Peyer's patch (tissue), 4 donors: ENCODE results near the gene TBX10. TPM values are rescaled to one million over a fixed set of nuclear protein-coding genes. Genes with fewer than 3 reads are reported as not detected.

Source experiments
- DNase-seq, 3 donors: peaks; one replicate each; pipeline ENCODE4 v3.0.0-alpha.2; 2017 to 2019
- H3K27ac ChIP-seq, 4 donors: fragments of 200-600 bp; sonication (generic); one replicate each; pipeline ENCODE4 v1.5.1; 2016 to 2019
- H3K27me3 ChIP-seq, 2 donors: fragments of 200-600 bp; sonication (generic); one replicate each; pipeline ENCODE4 v1.5.1; 2019
- H3K36me3 ChIP-seq, 3 donors: fragments of 200-600 bp; sonication (generic); one replicate each; pipeline ENCODE4 v1.5.1; 2016 to 2019
- H3K4me1 ChIP-seq, 4 donors: fragments of 200-600 bp; sonication (generic); one replicate each; pipeline ENCODE4 v1.5.1; 2016 to 2019
- H3K4me3 ChIP-seq, 4 donors: fragments of 200-600 bp; sonication (generic); 1 replicate in 3 of 4; 2 replicates in 1 of 4; pipeline ENCODE4 v1.5.1; 2016 to 2019; ENCODE audit warnings: mild to moderate bottlenecking in 1 of 4
- H3K9me3 ChIP-seq, 4 donors: fragments of 200-600 bp; sonication (generic); one replicate each; pipeline ENCODE4 v1.5.1; 2016 to 2019; ENCODE audit warnings: mild to moderate bottlenecking in 1 of 4
- POLR2A ChIP-seq, 2 donors: fragments of 450-650 bp; IDR thresholded peaks; one replicate each; pipeline ENCODE4 v1.5.1; 2017; ENCODE audit warnings: antibody characterized with exemption in 2 of 2, mild to moderate bottlenecking in 2 of 2, moderate library complexity in 2 of 2
- small RNA-seq, 2 donors: library from RNA; depleted of rRNA; stranded (forward); fragments of <200 nt; gene quantifications; one replicate each; pipeline ENCODE3, GENCODE V24; 2016
- total RNA-seq, 4 donors: library from RNA; depleted of rRNA; stranded (reverse); fragments of >200 nt; gene quantifications; one replicate each; pipeline ENCODE4 v1.1.0, GENCODE V29; 2016
- TF ChIP-seq, protein P1 (sequence below), 6 experiments: fragments of 450-650 bp in 4 of 6; fragments of 200-600 bp in 2 of 6; sonication (generic) in 1 of 6; IDR thresholded peaks; one replicate each; pipeline ENCODE4 v1.5.1; 2017 to 2019; ENCODE audit warnings: antibody characterized with exemption in 6 of 6, mild to moderate bottlenecking in 3 of 6, moderate library complexity in 1 of 6

TBX10 gene
- total RNA-seq, 4 donors from 2014 or later = 16.9 to 82.5 (median 64.1) TPM; not detected in 1

DNA sequence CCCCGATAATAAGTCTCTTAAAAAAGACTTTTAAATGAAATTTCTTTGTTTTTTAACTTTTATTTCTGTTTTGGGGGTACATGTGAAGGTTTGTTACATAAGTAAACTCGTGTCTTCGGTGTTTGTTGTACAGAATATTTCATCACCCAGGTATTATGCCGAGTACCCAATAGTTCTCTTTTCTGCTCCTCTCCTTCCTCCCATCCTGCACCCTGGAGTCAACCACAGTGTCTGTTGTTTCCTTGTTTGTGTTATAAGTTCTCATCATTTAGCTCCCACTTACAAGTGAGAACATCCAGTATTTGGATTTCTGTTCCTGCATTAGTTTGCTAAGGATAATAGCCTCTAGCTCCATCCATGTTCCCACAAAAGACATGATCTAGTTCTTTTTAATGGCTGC, 57.6 kb downstream of the TBX10 start:
- peaks cover 0 to 9% (median 0%) of the 10 kb centered on the region in 3 donors for H3K36me3 ChIP-seq
- H3K27ac ChIP-seq = peak overlapping the region in 2 of 4 donors; percentile 13 to 73
- H3K4me3 ChIP-seq = no peak overlapping the region
- TF ChIP-seq POLR2A (IDR thresholded peaks at IDR 0.05) = no peak
- TF ChIP-seq, protein P1, sequence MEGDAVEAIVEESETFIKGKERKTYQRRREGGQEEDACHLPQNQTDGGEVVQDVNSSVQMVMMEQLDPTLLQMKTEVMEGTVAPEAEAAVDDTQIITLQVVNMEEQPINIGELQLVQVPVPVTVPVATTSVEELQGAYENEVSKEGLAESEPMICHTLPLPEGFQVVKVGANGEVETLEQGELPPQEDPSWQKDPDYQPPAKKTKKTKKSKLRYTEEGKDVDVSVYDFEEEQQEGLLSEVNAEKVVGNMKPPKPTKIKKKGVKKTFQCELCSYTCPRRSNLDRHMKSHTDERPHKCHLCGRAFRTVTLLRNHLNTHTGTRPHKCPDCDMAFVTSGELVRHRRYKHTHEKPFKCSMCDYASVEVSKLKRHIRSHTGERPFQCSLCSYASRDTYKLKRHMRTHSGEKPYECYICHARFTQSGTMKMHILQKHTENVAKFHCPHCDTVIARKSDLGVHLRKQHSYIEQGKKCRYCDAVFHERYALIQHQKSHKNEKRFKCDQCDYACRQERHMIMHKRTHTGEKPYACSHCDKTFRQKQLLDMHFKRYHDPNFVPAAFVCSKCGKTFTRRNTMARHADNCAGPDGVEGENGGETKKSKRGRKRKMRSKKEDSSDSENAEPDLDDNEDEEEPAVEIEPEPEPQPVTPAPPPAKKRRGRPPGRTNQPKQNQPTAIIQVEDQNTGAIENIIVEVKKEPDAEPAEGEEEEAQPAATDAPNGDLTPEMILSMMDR (IDR thresholded peaks at IDR 0.05) = no peak
- no peaks in the 10 kb centered on the region for H3K27me3 ChIP-seq
- H3K4me1 ChIP-seq = peaks cover 0 to 27% (median 14%) of the 10 kb centered on the region in 4 donors
- no peaks in the 10 kb centered on the region for H3K9me3 ChIP-seq
- no peak for DNase-seq

DNA sequence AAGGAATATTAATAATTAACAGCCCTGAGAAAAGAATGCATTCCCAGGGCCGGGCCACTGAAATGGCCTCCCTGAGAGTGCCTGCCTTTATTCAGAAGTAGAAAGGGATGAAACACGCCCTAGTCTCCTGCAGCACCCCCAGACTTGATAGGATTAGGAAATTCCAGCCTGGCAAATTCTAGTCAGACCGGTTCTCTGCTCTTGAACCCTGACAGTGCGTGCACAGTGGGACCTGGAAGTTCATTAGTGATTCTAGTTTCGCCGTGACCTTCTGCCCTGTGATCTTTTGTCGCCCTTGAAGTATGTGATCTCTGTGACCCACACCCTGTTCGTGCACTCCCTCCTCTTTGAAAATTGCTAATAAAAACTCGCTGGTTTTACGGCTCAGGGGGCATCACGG, 58.1 kb downstream of the TBX10 start:
- Histone ChIP-seq H3K27ac (peak overlapping the region in 2 of 4 donors; percentile 13 to 73), H3K4me3 (no peak overlapping the region), H3K27me3 (no peaks in the 10 kb centered on the region), H3K4me1 (peaks cover 0 to 27% (median 14%) of the 10 kb centered on the region in 4 donors), H3K36me3 (peaks cover 0 to 9% (median 0%) of the 10 kb centered on the region in 3 donors), H3K9me3 (no peaks in the 10 kb centered on the region)
- TF ChIP-seq, protein P1 (IDR thresholded peaks at IDR 0.05) = no peak
- TF ChIP-seq POLR2A (IDR thresholded peaks at IDR 0.05) = no peak
- peak in 1 of 3 donors; percentile 69 for DNase-seq

Small RNA genes within 50 kb of the gene (small RNA-seq; reads per million reads assigned to genes)
- gene AP003385.3 (0 reads per million in 2 donors), gene RPL37P2 (0 reads per million in 2 donors)

Other genes with a start within 250 kb of the TBX10 start
- gene RAD9A, start 247.8 kb downstream of the TBX10 start, total RNA-seq = 10 to 100 TPM; 37.0 to 73.4 (median 61.6) TPM
- 100 to 1,000 TPM; 156 to 213 (median 177) TPM for gene PPP1CA, start 237.9 kb downstream of the TBX10 start, total RNA-seq
- 10 to 100 TPM in 2 of 4 donors, 1 to 10 TPM in 2; 5.6 to 53.6 (median 9.3) TPM for gene TBC1D10C, start 235.7 kb downstream of the TBX10 start, total RNA-seq
- 1 to 10 TPM in 1 of 4 donors, under 1 TPM in 2, not detected in 1; 0.54 to 1.2 (median 0.83) TPM for gene CARNS1, start 224.1 kb downstream of the TBX10 start, total RNA-seq
- gene RPS6KB2, start 211.3 kb downstream of the TBX10 start, total RNA-seq = 10 to 100 TPM; 58.0 to 88.3 (median 63.5) TPM
- 10 to 100 TPM; 17.3 to 56.9 (median 21.7) TPM for gene PTPRCAP, start 202.1 kb downstream of the TBX10 start, total RNA-seq
- gene CORO1B, start 196.3 kb downstream of the TBX10 start, total RNA-seq = 100 to 1,000 TPM in 3 of 4 donors, 10 to 100 TPM in 1; 68.5 to 161 (median 138) TPM
- not detected for gene GPR152, start 187.0 kb downstream of the TBX10 start, total RNA-seq
- 1 to 10 TPM in 1 of 4 donors, under 1 TPM in 2, not detected in 1; 0.85 to 3.3 (median 0.94) TPM for gene CABP4, start 184.4 kb downstream of the TBX10 start, total RNA-seq
- 100 to 1,000 TPM in 1 of 4 donors, 10 to 100 TPM in 3; 80.0 to 126 (median 86.1) TPM for gene TMEM134, start 170.5 kb downstream of the TBX10 start, total RNA-seq
- gene AIP, start 156.7 kb downstream of the TBX10 start, total RNA-seq = 10 to 100 TPM; 39.9 to 75.9 (median 58.4) TPM
- gene PITPNM1, start 134.4 kb downstream of the TBX10 start, total RNA-seq = 100 to 1,000 TPM in 3 of 4 donors, 10 to 100 TPM in 1; 94.4 to 126 (median 109) TPM
- 10 to 100 TPM; 60.4 to 97.7 (median 77.2) TPM for gene CDK2AP2, start 131.6 kb downstream of the TBX10 start, total RNA-seq
- not detected for gene CABP2, start 116.3 kb downstream of the TBX10 start, total RNA-seq
- gene GSTP1, start 56.0 kb downstream of the TBX10 start, total RNA-seq = 100 to 1,000 TPM; 237 to 451 (median 419) TPM
- gene NDUFV1, start 32.8 kb downstream of the TBX10 start, total RNA-seq = 100 to 1,000 TPM; 297 to 532 (median 329) TPM
- 10 to 100 TPM in 3 of 4 donors, 1 to 10 TPM in 1; 5.0 to 64.1 (median 45.4) TPM for gene NUDT8, start 9.8 kb downstream of the TBX10 start, total RNA-seq
- 100 to 1,000 TPM in 2 of 4 donors, 10 to 100 TPM in 2; 12.4 to 176 (median 105) TPM for gene ACY3, start 11.0 kb upstream of the TBX10 start, total RNA-seq
- not detected for gene ALDH3B2, start 34.9 kb upstream of the TBX10 start, total RNA-seq